H1 (cell line): ENCODE measurements around the gene PLEKHH3. TPM values are rescaled to one million over a fixed set of nuclear protein-coding genes. Genes with fewer than 3 reads are reported as not detected.

Source experiments
- CTCF ChIA-PET: fragments of 300-600 bp; sonication (Branson Sonifier 250); formaldehyde crosslinking; loops from one replicate; lab custom pipeline; 2021; ENCODE audit not compliant: partially characterized antibody; lab: Charles Lee
- POLR2A ChIA-PET: fragments of 300-600 bp; sonication (Branson Sonifier 250); formaldehyde crosslinking; loops from one replicate; lab custom pipeline; 2021; ENCODE audit warnings: inconsistent platforms; ENCODE audit not compliant: partially characterized antibody; lab: Charles Lee
- DNase-seq, 2 experiments: peaks; one replicate each; pipeline versions ENCODE4 v3.0.0 to v3.0.0-alpha.2; 2010 to 2022; ENCODE audit warnings: low spot score in 2 of 2, low read depth in 1 of 2, mixed read lengths in 1 of 2
- FAIRE-seq: peaks from 2 replicates; lab custom pipeline; 2011; peaks lifted over from hg19 to GRCh38; lab: Jason Lieb, UNC
- H2AFZ ChIP-seq: 2 replicates; pipeline ENCODE4 v1.8.1; 2012; ENCODE audit warnings: low read length, inconsistent platforms
- H2AK5ac ChIP-seq: 2 replicates; pipeline ENCODE4 v1.6.1; 2013; ENCODE audit warnings: low read depth, low read length
- H2BK120ac ChIP-seq: replicated peaks from 2 replicates; pipeline ENCODE3; 2013; ENCODE audit warnings: low read depth, low read length, inconsistent platforms
- H2BK12ac ChIP-seq: 2 replicates; pipeline ENCODE4 v1.6.1; 2013; ENCODE audit warnings: low read depth, low read length
- H2BK15ac ChIP-seq: 2 replicates; pipeline ENCODE4 v1.6.1; 2013; ENCODE audit warnings: low read length
- H2BK20ac ChIP-seq: 2 replicates; pipeline ENCODE4 v1.6.1; 2013; ENCODE audit warnings: low read length
- H2BK5ac ChIP-seq: 2 replicates; pipeline ENCODE4 v1.6.1; 2013; ENCODE audit warnings: low read depth, low read length
- H3K14ac ChIP-seq: 2 replicates; pipeline ENCODE4 v1.6.1; 2013; ENCODE audit warnings: inconsistent platforms; ENCODE audit not compliant: insufficient read length
- H3K18ac ChIP-seq: 2 replicates; pipeline ENCODE4 v1.6.1; 2013; ENCODE audit warnings: low read length; ENCODE audit errors: extremely low read depth
- H3K23ac ChIP-seq: 2 replicates; pipeline ENCODE4 v1.6.1; 2013; ENCODE audit warnings: inconsistent platforms; ENCODE audit not compliant: insufficient read length
- H3K23me2 ChIP-seq: 2 replicates; pipeline ENCODE4 v1.6.1; 2013; ENCODE audit warnings: low read depth, low read length
- H3K27ac ChIP-seq: 2 replicates; pipeline ENCODE4 v1.6.1; 2011; ENCODE audit warnings: low read depth, low read length, inconsistent platforms
- H3K27me3 ChIP-seq, 4 experiments: replicated peaks in 1 of 4; 1 replicate in 1 of 4; 2 replicates in 3 of 4; pipeline versions ENCODE4 v1.6.1 to v1.8.1; 2011 to 2013; ENCODE audit warnings: low read length in 3 of 4, mild to moderate bottlenecking in 3 of 4, inconsistent platforms in 2 of 4, mixed read lengths in 2 of 4, moderate library complexity in 1 of 4; ENCODE audit not compliant: control insufficient read depth in 3 of 4, insufficient read depth in 3 of 4; ENCODE audit errors: extremely low read depth in 1 of 4
- H3K36me3 ChIP-seq, 4 experiments: 2 replicates each; pipeline versions ENCODE4 v1.6.1 to v1.8.1; 2011 to 2013; ENCODE audit warnings: mild to moderate bottlenecking in 4 of 4, low read length in 3 of 4, moderate library complexity in 2 of 4, control low read depth in 1 of 4, inconsistent platforms in 1 of 4; ENCODE audit not compliant: insufficient read depth in 4 of 4, control insufficient read depth in 2 of 4
- H3K4ac ChIP-seq: replicated peaks from 2 replicates; pipeline ENCODE3; 2013; ENCODE audit warnings: low read length, low read depth, mixed read lengths, inconsistent platforms; ENCODE audit not compliant: insufficient read length
- H3K4me1 ChIP-seq, 4 experiments: replicated peaks in 1 of 4; 1 replicate in 1 of 4; 2 replicates in 3 of 4; pipeline versions ENCODE4 v1.6.1 to v1.8.1; 2011 to 2013; ENCODE audit warnings: low read length in 3 of 4, inconsistent platforms in 2 of 4, mixed read lengths in 1 of 4; ENCODE audit not compliant: insufficient read depth in 4 of 4, control insufficient read depth in 3 of 4
- H3K4me2 ChIP-seq, 2 experiments: 2 replicates each; pipeline versions ENCODE4 v1.6.1 to v1.8.1; 2011 to 2013; ENCODE audit warnings: low read depth in 2 of 2, low read length in 2 of 2, control low read depth in 1 of 2, inconsistent platforms in 1 of 2, mild to moderate bottlenecking in 1 of 2; ENCODE audit not compliant: insufficient read depth in 1 of 2
- H3K4me3 ChIP-seq, 4 experiments: fragments of 200-600, 300-600 bp in 1 of 4; sonication (generic), shearing (Covaris generic), sonication (Bioruptor Twin) in 1 of 4; 2 replicates each; pipeline versions ENCODE4 v1.5.1 to v1.8.1; 2011 to 2016; ENCODE audit warnings: low read length in 4 of 4, low read depth in 3 of 4, control low read depth in 2 of 4, inconsistent platforms in 2 of 4, mild to moderate bottlenecking in 2 of 4, mixed read lengths in 1 of 4, moderate library complexity in 1 of 4; ENCODE audit not compliant: insufficient read depth in 2 of 4; ENCODE audit errors: extremely low read depth in 1 of 4
- H3K56ac ChIP-seq: replicated peaks from 2 replicates; pipeline ENCODE3; 2013; ENCODE audit warnings: low read depth, mild to moderate bottlenecking, mixed read lengths, low read length, inconsistent platforms; ENCODE audit not compliant: insufficient read length
- H3K79me1 ChIP-seq: 2 replicates; pipeline ENCODE4 v1.6.1; 2013; ENCODE audit warnings: low read depth, low read length, control low read depth
- H3K79me2 ChIP-seq, 2 experiments: 2 replicates each; pipeline versions ENCODE4 v1.6.1 to v1.8.1; 2012 to 2013; ENCODE audit warnings: low read length in 2 of 2, mild to moderate bottlenecking in 2 of 2, inconsistent platforms in 1 of 2; ENCODE audit not compliant: insufficient read depth in 2 of 2, control insufficient read depth in 1 of 2
- H3K9ac ChIP-seq, 4 experiments: replicated peaks in 1 of 4; 1 replicate in 1 of 4; 2 replicates in 3 of 4; pipeline versions ENCODE4 v1.6.1 to v1.8.1; 2011 to 2013; ENCODE audit warnings: low read depth in 3 of 4, low read length in 3 of 4, control low read depth in 2 of 4, mild to moderate bottlenecking in 2 of 4, moderate library complexity in 2 of 4, inconsistent platforms in 1 of 4; ENCODE audit errors: extremely low read depth in 1 of 4
- H3K9me3 ChIP-seq, 2 experiments: 2 replicates each; pipeline versions ENCODE4 v1.6.1 to v1.8.1; 2012 to 2013; ENCODE audit warnings: mild to moderate bottlenecking in 2 of 2, moderate library complexity in 2 of 2, control low read depth in 1 of 2, inconsistent platforms in 1 of 2, low read depth in 1 of 2, low read length in 1 of 2, mixed read lengths in 1 of 2; ENCODE audit not compliant: insufficient read depth in 2 of 2
- H4K20me1 ChIP-seq, 2 experiments: replicated peaks in 1 of 2; 2 replicates each; pipeline versions ENCODE3 to v1.8.1; 2011 to 2013; ENCODE audit warnings: inconsistent platforms in 2 of 2, low read length in 2 of 2, mild to moderate bottlenecking in 1 of 2; ENCODE audit not compliant: insufficient read depth in 2 of 2, control insufficient read depth in 1 of 2
- H4K5ac ChIP-seq: 2 replicates; pipeline ENCODE4 v1.6.1; 2013; ENCODE audit warnings: low read length, low read depth, mixed read lengths, inconsistent platforms; ENCODE audit not compliant: insufficient read length
- H4K8ac ChIP-seq: 2 replicates; pipeline ENCODE4 v1.8.0; 2013; ENCODE audit warnings: mild to moderate bottlenecking, moderate library complexity, low read length, inconsistent platforms; ENCODE audit not compliant: insufficient read depth; ENCODE audit errors: extremely low read depth
- H4K91ac ChIP-seq: replicated peaks from 2 replicates; pipeline ENCODE3; 2013; ENCODE audit warnings: low read length, mixed read lengths, inconsistent platforms; ENCODE audit not compliant: insufficient read length
- ASH2L ChIP-seq: fragments of 200-600, 300-600 bp; sonication (generic); IDR thresholded peaks from one replicate; pipeline ENCODE4 v1.7.1; 2017; ENCODE audit warnings: low read length
- SIN3A ChIP-seq, 2 experiments: IDR thresholded peaks in 1 of 2; conservative IDR thresholded peaks in 1 of 2; 2 replicates each; pipeline ENCODE4 v1.6.1; 2011 to 2012; ENCODE audit warnings: low read length in 2 of 2, improper control_type of control experiment in 1 of 2, low read depth in 1 of 2, mild to moderate bottlenecking in 1 of 2
- whole genome bisulfite sequencing, 2 experiments: shearing (Covaris generic) in 1 of 2; methylation state at CpG; one replicate each; pipeline versions ENCODE4 v1.1.6 to v1.1.7; 2013 to 2015; ENCODE audit warnings: low lambda C conversion rate in 2 of 2, mixed read lengths in 2 of 2, inconsistent platforms in 1 of 2, low coverage in 1 of 2, missing lambda C conversion rate in 1 of 2; ENCODE audit not compliant: insufficient replicate concordance in 2 of 2, insufficient coverage in 1 of 2, insufficient read length in 1 of 2; ENCODE audit errors: extremely low coverage in 1 of 2, missing lambda C conversion rate in 1 of 2; 5-methylcytosine and 5-hydroxymethylcytosine counted together
- long read RNA-seq, 2 experiments: library from RNA in 1 of 2; library from capped mRNA in 1 of 2; stranded (forward); transcript quantifications; one replicate each; pipeline ENCODE4 v2.0.0, GENCODE V29; 2021; ENCODE audit warnings: inconsistent platforms in 1 of 2
- polyA minus RNA-seq, 3 experiments: library from RNA; depleted of rRNA, polyadenylated mRNA; stranded (reverse); fragments of >200 nt; gene quantifications; 1 replicate in 2 of 3; 2 replicates in 1 of 3; pipeline ENCODE4 v1.2.3, GENCODE V29; 2011
- polyA plus RNA-seq, 7 experiments: library from polyadenylated mRNA; depleted of rRNA in 3 of 7; stranded (reverse) in 5 of 7; unstranded in 2 of 7; fragments of >200 nt in 5 of 7; fragments of 200-250 nt in 2 of 7; gene quantifications; 1 replicate in 5 of 7; 2 replicates in 1 of 7; 4 replicates in 1 of 7; pipeline versions ENCODE4 v1.2.1 to v1.2.3, GENCODE V29; 2011 to 2013; ENCODE audit warnings: missing spikeins in 2 of 7, mixed read lengths in 2 of 7
- total RNA-seq: library from RNA; stranded (reverse); fragmentation: NEBNext Ultra II Directional; extraction: Animal tissue kit (Norgen Biotek cat#: 25700); gene quantifications from 2 replicates; pipeline ENCODE4 v1.2.1, GENCODE V29; 2021
- TF ChIP-seq, protein P1 (sequence below): IDR thresholded peaks from 2 replicates; pipeline ENCODE4 v1.6.1; 2012; ENCODE audit warnings: low read length, inconsistent platforms

Gene PLEKHH3, protein sequence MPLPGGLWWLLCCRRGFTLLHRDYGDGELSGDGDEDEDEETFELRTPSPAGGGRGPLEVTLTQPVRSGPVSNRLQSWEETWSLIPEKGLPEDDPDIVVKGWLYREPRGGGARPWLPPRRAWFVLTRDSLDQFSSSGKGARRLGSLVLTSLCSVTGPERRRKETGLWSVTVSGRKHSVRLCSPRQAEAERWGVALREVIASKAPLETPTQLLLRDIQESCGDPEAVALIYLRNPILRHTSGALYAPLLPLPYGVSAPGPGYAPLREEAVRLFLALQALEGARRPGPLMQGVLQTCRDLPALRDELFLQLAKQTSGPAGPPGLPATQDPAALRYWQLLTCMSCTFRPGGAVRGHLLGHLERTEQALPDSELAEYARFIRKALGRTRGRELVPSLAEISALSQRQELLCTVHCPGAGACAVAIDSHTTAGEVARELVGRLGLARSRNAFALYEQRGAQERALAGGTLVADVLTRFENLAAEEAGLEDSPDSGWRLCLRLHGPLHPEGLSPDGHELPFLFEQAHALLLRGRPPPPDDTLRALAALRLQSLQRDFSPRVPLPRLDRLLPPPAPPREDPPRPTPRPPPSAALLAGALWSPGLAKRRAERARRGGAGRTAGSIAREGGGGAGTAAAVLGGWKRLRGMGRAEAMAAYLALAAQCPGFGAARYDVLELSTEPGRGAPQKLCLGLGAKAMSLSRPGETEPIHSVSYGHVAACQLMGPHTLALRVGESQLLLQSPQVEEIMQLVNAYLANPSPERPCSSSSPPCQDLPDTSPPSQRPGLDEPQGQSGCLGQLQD
- 11.1 and 13.7 TPM in 2 replicates for total RNA-seq
- 13.5 and 23.7 TPM in 2 replicates for polyA plus RNA-seq (2011; rRNA removed)
- polyA plus RNA-seq (2011; cell fraction: cytosol; rRNA removed), result 12.2 TPM
- polyA plus RNA-seq (2011; cell fraction: nucleus; rRNA removed), result 34.2 TPM
- polyA plus RNA-seq (2012, experiment 1 of 2), result 9.0 to 20.7 TPM (median 18.4 TPM) in 4 replicates
- polyA plus RNA-seq (2012, experiment 2 of 2), result 15.8 TPM
- 15.6 TPM for polyA plus RNA-seq (2013, experiment 1 of 2)
- 14.6 TPM for polyA plus RNA-seq (2013, experiment 2 of 2)
- 2.6 and 3.5 TPM in 2 replicates for polyA minus RNA-seq (2011; rRNA and poly(A)+ RNA removed)
- 14.1 TPM for polyA minus RNA-seq (2011; cell fraction: cytosol; rRNA and poly(A)+ RNA removed)
- polyA minus RNA-seq (2011; cell fraction: nucleus; rRNA and poly(A)+ RNA removed), result 11.3 TPM
- long read RNA-seq, experiment 1, partial matches to known transcripts, result 11 of 12 reads
- long read RNA-seq, experiment 1, other reads (novel, unspliced or antisense), result 1 of 12 reads
- long read RNA-seq, experiment 2, result 0 reads

DNA sequence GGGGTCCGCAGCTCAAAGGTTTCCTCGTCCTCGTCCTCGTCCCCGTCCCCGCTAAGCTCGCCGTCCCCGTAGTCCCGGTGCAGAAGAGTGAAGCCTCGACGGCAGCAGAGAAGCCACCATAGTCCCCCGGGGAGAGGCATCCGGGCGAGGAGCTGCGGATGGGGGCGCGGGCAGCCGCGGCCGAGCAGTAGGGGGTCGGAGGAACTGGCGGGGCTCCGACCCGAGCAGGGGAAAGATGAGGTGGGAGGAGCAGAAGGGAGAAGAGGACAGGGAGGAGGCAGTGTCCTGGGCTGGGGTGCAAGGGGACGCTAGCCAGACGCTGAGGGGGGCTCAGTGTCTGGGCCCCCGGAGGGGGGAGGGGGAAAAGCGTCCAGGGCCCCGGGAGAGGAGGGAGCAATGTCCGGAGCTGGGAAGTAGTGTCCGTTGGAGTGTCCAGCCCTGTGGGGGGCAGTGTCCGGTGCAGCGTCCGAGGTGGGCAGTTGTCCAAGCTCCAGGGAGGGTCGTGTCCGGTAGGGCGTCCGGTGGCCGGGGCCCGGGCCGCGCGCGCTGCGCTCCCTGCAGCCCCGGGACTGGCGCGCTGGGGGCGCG, at the start of gene PLEKHH3:
PLEKHH3 (minus strand) TSS at position 571 of the 588 bp plus-strand sequence; CDS start at position 140, 431 bp downstream.
- peak in 1 of 2 experiments; percentile 85 for DNase-seq
- Histone ChIP-seq H2BK15ac (peak within 1 kb of the TSS; percentile 88; the same call in 1 of the 2 replicates), H3K79me1 (no peaks in the 10 kb centered on the region), H3K27me3 (peaks cover 2 to 46% (median 31%) of the 10 kb centered on the region in 4 experiments), H3K4ac (peak within 1 kb of the TSS; percentile 22), H2AK5ac (peak within 1 kb of the TSS; percentile 43), H2BK12ac (peak within 1 kb of the TSS; percentile 96), H3K4me3 (peak within 1 kb of the TSS; percentile 77 to 84 (median 82)), H2AFZ (0 out of 2 replicates have a peak within 1 kb of the TSS, but pooled peaks have one; percentile 10), H4K91ac (peak within 1 kb of the TSS; percentile 25), H4K20me1 (peaks cover 3 to 13% of the 10 kb centered on the region in 2 experiments), H3K36me3 (peaks cover 0 to 11% (median 0%) of the 10 kb centered on the region in 4 experiments; a peak in 3 of 8 replicates), H4K5ac (peak within 1 kb of the TSS; percentile 64), H4K8ac (peak within 1 kb of the TSS; percentile 31), H2BK20ac (no peak within 1 kb of the TSS; the same call in 1 of the 2 replicates), H3K23ac (no peak within 1 kb of the TSS), H3K27ac (peak within 1 kb of the TSS; percentile 58), H3K14ac (no peak within 1 kb of the TSS), H3K4me1 (peaks cover 0 to 56% (median 38%) of the 10 kb centered on the region in 4 experiments; a peak in 6 of 7 replicates), H3K23me2 (peaks cover 28% of the 10 kb centered on the region), H3K56ac (peak within 1 kb of the TSS; percentile 67), H2BK120ac (no peak within 1 kb of the TSS), H3K18ac (peak within 1 kb of the TSS; percentile 78), H2BK5ac (peak within 1 kb of the TSS; percentile 96), H3K4me2 (peak within 1 kb of the TSS; percentile 58 to 88), H3K9me3 (no peaks in the 10 kb centered on the region), H3K9ac (peak within 1 kb of the TSS in 3 of 4 experiments; percentile 45 to 47 (median 46); a peak in 6 of 7 replicates), H3K79me2 (no peaks in the 10 kb centered on the region)
- POLR2A ChIA-PET, result interaction anchor here (0.6 to 14.0 kb wide), 10 partner anchors 8 to 322 kb away, joined by 3 to 239 read pairs (median 4); partner anchors contain the start of genes MLX, PSMC3IP, RETREG3 and RPL27
- WGBS, 2 experiments, result 2% methylated on average over 16 of the region's 51 CpGs; no CpG with 5 or more reads in 1 of the 2 experiments
- no peak for FAIRE-seq
- CTCF ChIA-PET, result interaction anchor here (0.7 to 3.1 kb wide), 8 partner anchors 11 to 122 kb away, joined by 3 to 9 read pairs (median 4); partner anchors contain the start of gene TUBG2
- TF ChIP-seq SIN3A (conservative IDR thresholded peaks at IDR 0.05 in 1 of 2, IDR thresholded peaks at IDR 0.05 in 1 of 2; ENCODE audit: low read depth in 1 of 2, low read length in 2 of 2) (peak; percentile 34 to 73; a peak in 2 of 4 replicates), ASH2L (peak; percentile 42)
- TF ChIP-seq, protein P1, sequence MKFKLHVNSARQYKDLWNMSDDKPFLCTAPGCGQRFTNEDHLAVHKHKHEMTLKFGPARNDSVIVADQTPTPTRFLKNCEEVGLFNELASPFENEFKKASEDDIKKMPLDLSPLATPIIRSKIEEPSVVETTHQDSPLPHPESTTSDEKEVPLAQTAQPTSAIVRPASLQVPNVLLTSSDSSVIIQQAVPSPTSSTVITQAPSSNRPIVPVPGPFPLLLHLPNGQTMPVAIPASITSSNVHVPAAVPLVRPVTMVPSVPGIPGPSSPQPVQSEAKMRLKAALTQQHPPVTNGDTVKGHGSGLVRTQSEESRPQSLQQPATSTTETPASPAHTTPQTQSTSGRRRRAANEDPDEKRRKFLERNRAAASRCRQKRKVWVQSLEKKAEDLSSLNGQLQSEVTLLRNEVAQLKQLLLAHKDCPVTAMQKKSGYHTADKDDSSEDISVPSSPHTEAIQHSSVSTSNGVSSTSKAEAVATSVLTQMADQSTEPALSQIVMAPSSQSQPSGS, result no peak
